Bronchial epithelial cell (primary cell): ENCODE results near the gene BRME1. TPM values are rescaled to one million over a fixed set of nuclear protein-coding genes. Genes with fewer than 3 reads are reported as not detected.

ENCODE experiments used
- DNase-seq: peaks from one replicate; pipeline ENCODE4 v3.0.0-alpha.2; 2010; ENCODE audit warnings: low read depth
- FAIRE-seq: peaks from 2 replicates; lab custom pipeline; 2011; peaks lifted over from hg19 to GRCh38; lab: Jason Lieb, UNC
- H3K27me3 ChIP-seq: 2 replicates; pipeline ENCODE4 v1.5.1; 2011; ENCODE audit warnings: low read length; ENCODE audit not compliant: control insufficient read depth, insufficient read depth
- H3K36me3 ChIP-seq: 2 replicates; pipeline ENCODE4 v1.5.1; 2011; ENCODE audit warnings: low read length; ENCODE audit not compliant: control insufficient read depth, insufficient read depth
- H3K4me3 ChIP-seq: 2 replicates; pipeline ENCODE4 v1.5.1; 2011; ENCODE audit warnings: mild to moderate bottlenecking, low read depth, low read length, control low read depth
- total RNA-seq: library from RNA; depleted of rRNA; stranded (reverse); fragments of >200 nt; gene quantifications from 2 replicates; pipeline ENCODE4 v1.2.1, GENCODE V29; 2014
- TF ChIP-seq, protein P1 (sequence below): IDR thresholded peaks from 2 replicates; pipeline ENCODE4 v1.5.1; 2011; ENCODE audit warnings: mild to moderate bottlenecking, moderate library complexity, low read length, control low read depth, inconsistent platforms; ENCODE audit not compliant: insufficient read depth, severe bottlenecking

The BRME1 gene
- total RNA-seq, 1 donor from 2014 or later = 0.26 TPM

DNA sequence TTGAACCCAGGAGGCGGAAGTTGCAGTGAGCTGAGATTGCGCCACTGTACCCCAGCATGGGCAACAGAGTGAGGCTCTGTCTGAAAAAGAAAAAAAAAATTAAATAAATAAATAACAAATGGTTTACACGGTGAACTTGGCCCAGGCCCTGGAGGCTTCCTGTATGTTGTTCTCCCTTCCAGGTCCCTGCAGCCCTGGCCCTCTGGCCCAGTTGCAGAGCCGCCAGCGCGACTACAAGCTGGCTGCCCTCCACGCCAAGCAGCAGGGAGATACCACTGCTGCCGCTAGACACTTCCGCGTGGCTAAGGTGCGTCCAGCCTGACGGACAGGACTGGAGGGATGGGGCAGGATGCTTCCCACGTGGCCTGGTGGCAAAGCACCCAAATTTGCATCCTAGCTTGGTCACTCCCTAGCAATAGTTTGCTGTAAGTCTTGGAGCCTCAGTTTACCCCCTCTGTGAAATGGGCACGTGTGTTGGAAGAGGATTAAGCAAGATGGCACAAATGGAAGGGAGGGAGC, 12.0 kb upstream of the BRME1 start:
- TF ChIP-seq, protein P1, sequence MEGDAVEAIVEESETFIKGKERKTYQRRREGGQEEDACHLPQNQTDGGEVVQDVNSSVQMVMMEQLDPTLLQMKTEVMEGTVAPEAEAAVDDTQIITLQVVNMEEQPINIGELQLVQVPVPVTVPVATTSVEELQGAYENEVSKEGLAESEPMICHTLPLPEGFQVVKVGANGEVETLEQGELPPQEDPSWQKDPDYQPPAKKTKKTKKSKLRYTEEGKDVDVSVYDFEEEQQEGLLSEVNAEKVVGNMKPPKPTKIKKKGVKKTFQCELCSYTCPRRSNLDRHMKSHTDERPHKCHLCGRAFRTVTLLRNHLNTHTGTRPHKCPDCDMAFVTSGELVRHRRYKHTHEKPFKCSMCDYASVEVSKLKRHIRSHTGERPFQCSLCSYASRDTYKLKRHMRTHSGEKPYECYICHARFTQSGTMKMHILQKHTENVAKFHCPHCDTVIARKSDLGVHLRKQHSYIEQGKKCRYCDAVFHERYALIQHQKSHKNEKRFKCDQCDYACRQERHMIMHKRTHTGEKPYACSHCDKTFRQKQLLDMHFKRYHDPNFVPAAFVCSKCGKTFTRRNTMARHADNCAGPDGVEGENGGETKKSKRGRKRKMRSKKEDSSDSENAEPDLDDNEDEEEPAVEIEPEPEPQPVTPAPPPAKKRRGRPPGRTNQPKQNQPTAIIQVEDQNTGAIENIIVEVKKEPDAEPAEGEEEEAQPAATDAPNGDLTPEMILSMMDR = no peak
- H3K27me3 ChIP-seq = no peaks in the 10 kb centered on the region
- peaks cover 40% of the 10 kb centered on the region for H3K36me3 ChIP-seq
- DNase-seq (no peak), FAIRE-seq (no peak)
- H3K4me3 ChIP-seq = no peak overlapping the region

DNA sequence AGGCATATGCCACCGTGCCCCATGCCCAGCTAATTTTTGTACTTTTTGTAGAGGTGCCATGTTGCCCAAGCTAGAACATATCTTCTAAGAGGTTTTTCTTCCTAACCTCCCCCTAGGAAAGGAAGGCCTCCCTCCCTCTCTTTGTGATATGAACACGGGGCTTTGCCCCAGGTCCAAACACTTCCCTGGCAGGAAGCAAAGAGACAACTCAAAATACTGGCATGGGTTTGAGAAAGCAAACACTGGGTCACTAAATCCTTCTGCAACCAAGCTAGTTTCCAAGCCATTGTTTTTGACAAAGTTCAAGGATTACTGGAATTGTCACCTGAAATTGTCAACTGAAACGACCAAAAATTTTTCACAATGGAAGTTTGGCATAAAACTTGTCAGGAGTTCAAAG, 8.9 kb upstream of the BRME1 start:
- Histone ChIP-seq H3K4me3 (no peak overlapping the region), H3K27me3 (no peaks in the 10 kb centered on the region), H3K36me3 (peaks cover 21% of the 10 kb centered on the region)
- TF ChIP-seq, protein P1 = no peak
- DNase-seq = no peak
- FAIRE-seq = no peak

DNA sequence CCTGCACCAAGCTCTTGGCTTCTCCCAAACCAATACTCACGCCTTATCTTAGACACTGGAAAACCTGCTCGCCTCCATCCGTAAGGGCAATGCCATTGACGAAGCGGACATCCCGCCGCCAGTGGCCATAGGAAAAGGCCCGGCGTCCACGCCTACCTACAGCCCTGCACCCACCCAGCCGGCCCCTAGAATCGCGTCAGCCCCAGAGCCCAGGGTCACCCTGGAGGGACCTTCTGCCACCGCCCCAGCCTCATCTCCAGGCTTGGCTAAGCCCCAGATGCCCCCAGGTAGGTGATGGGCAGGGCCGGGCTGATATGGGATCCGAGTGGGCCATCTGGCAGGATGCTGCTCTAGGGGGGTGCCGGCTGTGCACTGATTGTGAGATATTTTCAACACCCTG, 7.4 kb upstream of the BRME1 start:
- H3K4me3 ChIP-seq = no peak overlapping the region
- TF ChIP-seq, protein P1 = no peak
- no peaks in the 10 kb centered on the region for H3K27me3 ChIP-seq
- peaks cover 14% of the 10 kb centered on the region for H3K36me3 ChIP-seq
- DNase-seq (no peak), FAIRE-seq (no peak)

DNA sequence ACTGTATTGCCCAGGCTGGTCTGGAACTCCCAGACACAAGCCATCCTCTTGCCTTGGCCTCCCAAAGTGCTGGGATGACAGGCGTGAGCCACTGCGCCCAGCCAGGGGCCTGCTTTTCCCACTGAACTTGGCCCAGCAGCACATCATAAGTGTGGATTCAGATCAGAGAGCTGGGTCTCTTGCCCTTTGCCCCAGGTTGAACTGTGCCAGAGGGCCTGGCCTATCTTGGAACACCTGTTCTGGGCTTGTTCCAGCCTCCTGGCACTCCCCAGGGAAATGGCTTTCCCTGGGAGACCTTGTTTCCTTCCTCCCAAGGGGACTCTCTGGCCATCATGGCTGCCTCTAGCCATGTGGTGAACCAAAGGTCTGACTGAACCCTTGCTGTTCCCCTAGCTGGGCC, 3.5 kb upstream of the BRME1 start:
- DNase-seq (no peak), FAIRE-seq (no peak)
- TF ChIP-seq, protein P1 = no peak
- Histone ChIP-seq H3K27me3 (no peaks in the 10 kb centered on the region), H3K36me3 (peaks cover 10% of the 10 kb centered on the region), H3K4me3 (no peak overlapping the region)

DNA sequence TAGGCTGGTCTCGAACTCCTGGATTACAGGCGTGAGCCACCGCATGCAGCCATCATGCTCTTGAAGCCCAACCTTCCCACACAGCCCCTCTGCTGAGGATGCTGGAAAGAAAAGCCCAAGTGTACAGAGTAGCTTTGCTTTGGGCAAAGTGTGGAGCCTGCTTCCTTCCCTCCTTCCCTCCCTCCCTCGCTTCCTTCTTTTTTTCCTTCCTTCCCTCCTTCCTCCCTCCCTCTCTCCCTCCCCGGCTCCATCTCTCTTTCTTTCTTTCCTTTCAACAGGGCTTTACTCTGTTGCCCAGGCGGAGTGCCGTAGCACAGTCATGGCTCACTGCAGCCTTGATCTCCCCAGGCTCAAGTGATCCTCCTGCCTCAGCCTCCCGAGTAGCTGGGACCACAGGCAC, 2.8 kb upstream of the BRME1 start:
- Histone ChIP-seq H3K4me3 (no peak overlapping the region), H3K36me3 (peaks cover 10% of the 10 kb centered on the region), H3K27me3 (no peaks in the 10 kb centered on the region)
- DNase-seq = no peak
- TF ChIP-seq, protein P1 = no peak
- no peak for FAIRE-seq

DNA sequence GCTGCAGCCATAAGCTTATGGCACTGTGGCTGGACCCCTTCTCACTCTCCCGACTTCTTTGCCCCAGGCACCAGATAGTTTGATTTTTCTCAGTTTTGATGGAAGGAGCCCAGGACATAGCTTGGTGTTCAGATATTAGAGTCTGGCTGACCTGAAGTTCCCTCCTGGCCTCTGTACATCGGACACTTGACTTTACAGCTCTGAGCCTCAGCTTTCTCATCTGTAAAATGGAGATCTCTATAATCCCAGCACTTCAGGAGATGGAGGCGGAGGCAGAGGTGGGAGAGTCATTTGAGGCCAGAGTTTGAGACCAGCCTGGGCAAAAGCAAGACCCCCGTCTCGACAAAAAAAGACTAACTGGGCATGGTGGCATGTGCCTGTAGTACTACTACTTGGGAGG, 993 bp upstream of the BRME1 start:
- Histone ChIP-seq H3K36me3 (peaks cover 2% of the 10 kb centered on the region), H3K4me3 (peak overlapping the region; percentile 76), H3K27me3 (no peaks in the 10 kb centered on the region)
- no peak for FAIRE-seq
- DNase-seq = no peak
- TF ChIP-seq, protein P1 = no peak
